Stomach (tissue), 4 donors: Measurements from ENCODE around the gene CCR7.

Source experiments
- CTCF ChIP-seq, 7 experiments: fragments of 450-650 bp in 4 of 7; fragments of 200-600 bp in 3 of 7; sonication (generic) in 3 of 7; IDR thresholded peaks; one replicate each; pipeline ENCODE4 v1.5.1; 2016 to 2019; ENCODE audit warnings: antibody characterized with exemption in 7 of 7, control low read depth in 2 of 7, mild to moderate bottlenecking in 1 of 7
- EP300 ChIP-seq: sonication (generic); formaldehyde crosslinking; IDR thresholded peaks from one replicate; pipeline ENCODE4 v1.6.1; 2017; ENCODE audit warnings: antibody characterized with exemption
- POLR2A ChIP-seq, 4 donors: fragments of 450-650 bp; IDR thresholded peaks; one replicate each; pipeline ENCODE4 v1.6.1; 2016; ENCODE audit warnings: antibody characterized with exemption in 4 of 4, control low read depth in 2 of 4, mild to moderate bottlenecking in 1 of 4, moderate library complexity in 1 of 4
- POLR2AphosphoS5 ChIP-seq, 3 donors: sonication (generic); formaldehyde crosslinking; IDR thresholded peaks; one replicate each; pipeline ENCODE4 v1.6.1; 2016; ENCODE audit warnings: antibody characterized with exemption in 3 of 3

- no peak for TF ChIP-seq CTCF (IDR thresholded peaks at IDR 0.05)
- TF ChIP-seq EP300: no peak
- peak in 1 of 3 donors; percentile 52 for TF ChIP-seq POLR2AphosphoS5 (IDR thresholded peaks at IDR 0.05)
- no peak for TF ChIP-seq POLR2A (IDR thresholded peaks at IDR 0.05)
These were observed 11.4 kb downstream of the CCR7 start for GRCh38 chr17:40553694-40554534.
